Endothelial cell (in vitro differentiated cells): ENCODE results near the gene KRT34. TPM values are rescaled to one million over a fixed set of nuclear protein-coding genes. Genes with fewer than 3 reads are reported as not detected.
"Not testable (repeated sequence)": the region's sequence is repeated elsewhere in the genome, so short reads cannot be mapped to it uniquely, and the experiment has no call there.

Experiments
- DNase-seq: peaks from one replicate; pipeline ENCODE4 v3.0.0; 2021; ENCODE audit warnings: low spot score
- H3K27ac Mint-ChIP-seq: one replicate; pipeline ENCODE4 v1.8.0; 2021; ENCODE audit warnings: mixed read lengths, inconsistent platforms; ENCODE audit not compliant: unreplicated experiment
- H3K27me3 Mint-ChIP-seq: one replicate; pipeline ENCODE4 v1.8.0; 2021; ENCODE audit warnings: mild to moderate bottlenecking, moderate library complexity, mixed read lengths, inconsistent platforms; ENCODE audit not compliant: unreplicated experiment
- H3K36me3 Mint-ChIP-seq: one replicate; pipeline ENCODE4 v1.8.0; 2021; ENCODE audit warnings: mild to moderate bottlenecking, low read depth, mixed read lengths, inconsistent platforms; ENCODE audit not compliant: unreplicated experiment
- H3K4me1 Mint-ChIP-seq: one replicate; pipeline ENCODE4 v1.8.0; 2021; ENCODE audit warnings: mild to moderate bottlenecking, mixed read lengths, inconsistent platforms; ENCODE audit not compliant: unreplicated experiment
- H3K4me3 Mint-ChIP-seq: one replicate; pipeline ENCODE4 v1.8.0; 2021; ENCODE audit warnings: mild to moderate bottlenecking, mixed read lengths, inconsistent platforms; ENCODE audit not compliant: unreplicated experiment
- H3K9me3 Mint-ChIP-seq: one replicate; pipeline ENCODE4 v1.8.0; 2021; ENCODE audit warnings: mixed read lengths, inconsistent platforms; ENCODE audit not compliant: unreplicated experiment
- CTCF ChIP-seq: fragments of 200-600 bp; sonication (generic); IDR thresholded peaks from one replicate; pipeline ENCODE4 v1.5.0; 2021; ENCODE audit warnings: antibody characterized with exemption; ENCODE audit not compliant: unreplicated experiment
- total RNA-seq: library from RNA; stranded (reverse); fragmentation: NEBNext Ultra II Directional; extraction: Animal tissue kit (Norgen Biotek cat#: 25700); gene quantifications from one replicate; pipeline ENCODE4 v1.2.1, GENCODE V29; 2021; ENCODE audit not compliant: unreplicated experiment

Gene KRT34
- total RNA-seq, 1 donor from 2014 or later, result not detected

GRCh38 chr17:41395611-41396010, 13.5 kb upstream of the KRT34 start:
- Mint-ChIP-seq H3K4me1 (no peaks in the 10 kb centered on the region), H3K4me3 (no peak overlapping the region), H3K9me3 (no peaks in the 10 kb centered on the region), H3K27ac (no peak overlapping the region), H3K27me3 (peaks cover 2% of the 10 kb centered on the region), H3K36me3 (no peaks in the 10 kb centered on the region)
- TF ChIP-seq CTCF, result no peak
- no peak for DNase-seq

- not testable (repeated sequence) for H3K27ac Mint-ChIP-seq, H3K27me3 Mint-ChIP-seq, DNase-seq, H3K36me3 Mint-ChIP-seq, H3K9me3 Mint-ChIP-seq, H3K4me1 Mint-ChIP-seq, H3K4me3 Mint-ChIP-seq
Observed at GRCh38 chr17:41395044-41395443, 12.9 kb upstream of the KRT34 start.

- Mint-ChIP-seq H3K4me3 (no peak overlapping the region), H3K27ac (no peak overlapping the region), H3K4me1 (no peaks in the 10 kb centered on the region), H3K36me3 (no peaks in the 10 kb centered on the region), H3K9me3 (no peaks in the 10 kb centered on the region), H3K27me3 (peaks cover 2% of the 10 kb centered on the region)
- TF ChIP-seq CTCF, result no peak
- DNase-seq, result no peak
Observed at GRCh38 chr17:41394254-41394996, 12.3 kb upstream of the KRT34 start.

- no peaks in the 10 kb centered on the region for H3K9me3 Mint-ChIP-seq
- H3K27me3 Mint-ChIP-seq, result peaks cover 2% of the 10 kb centered on the region
- no peak overlapping the region for H3K27ac Mint-ChIP-seq
- no peak overlapping the region for H3K4me3 Mint-ChIP-seq
- no peak for DNase-seq
- H3K4me1 Mint-ChIP-seq, result no peaks in the 10 kb centered on the region
- no peak for TF ChIP-seq CTCF
- H3K36me3 Mint-ChIP-seq, result no peaks in the 10 kb centered on the region
Observed at GRCh38 chr17:41393826-41394225, 11.7 kb upstream of the KRT34 start.

- H3K27ac Mint-ChIP-seq, result no peak overlapping the region
- DNase-seq, result no peak
- peaks cover 2% of the 10 kb centered on the region for H3K27me3 Mint-ChIP-seq
- H3K9me3 Mint-ChIP-seq, result no peaks in the 10 kb centered on the region
- H3K36me3 Mint-ChIP-seq, result no peaks in the 10 kb centered on the region
- no peak overlapping the region for H3K4me3 Mint-ChIP-seq
- no peak for TF ChIP-seq CTCF
- no peaks in the 10 kb centered on the region for H3K4me1 Mint-ChIP-seq
Observed at GRCh38 chr17:41393294-41393693, 11.2 kb upstream of the KRT34 start.
